ENCODE measurements around the gene L3MBTL3. TPM values are rescaled to one million over a fixed set of nuclear protein-coding genes. Genes with fewer than 3 reads are reported as not detected.

The L3MBTL3 gene
- total and polyA plus RNA-seq, 7 donors: 2.1 to 10.4 (median 4.2) TPM

- no peak for DNase-seq
- intact Hi-C loops (cut with DNase I): no loop called here
- no peaks in the 10 kb centered on the region for H3K9me3 ChIP-seq
- no peak overlapping the region for H3K27ac ChIP-seq
- TF ChIP-seq CTCF (IDR thresholded peaks at IDR 0.05) (no peak), POLR2AphosphoS5 (IDR thresholded peaks at IDR 0.05) (no peak)
- 45 to 68% methylated on average over 4 of the region's 4 CpGs for WGBS, 2 donors
- no peaks in the 10 kb centered on the region for H3K36me3 ChIP-seq
- no peaks in the 10 kb centered on the region for H3K4me1 ChIP-seq
- no peak overlapping the region for H3K4me3 ChIP-seq
- H3K27me3 ChIP-seq: no peaks in the 10 kb centered on the region
Observed at GRCh38 chr6:130098317-130098716, 79.9 kb downstream of the L3MBTL3 start.

- no peaks in the 10 kb centered on the region for H3K4me1 ChIP-seq
- TF ChIP-seq POLR2A (IDR thresholded peaks at IDR 0.05): no peak
- no peak for TF ChIP-seq POLR2AphosphoS5 (IDR thresholded peaks at IDR 0.05)
- TF ChIP-seq EP300 (IDR thresholded peaks at IDR 0.05): no peak
- no peak for TF ChIP-seq CTCF (IDR thresholded peaks at IDR 0.05)
- DNase-seq: no peak
- 93 to 95% methylated on average over 3 of the region's 3 CpGs for WGBS, 2 donors
- H3K4me3 ChIP-seq: no peak overlapping the region
- intact Hi-C loops (cut with DNase I): no loop called here
- H3K27me3 ChIP-seq: no peaks in the 10 kb centered on the region
- no peaks in the 10 kb centered on the region for H3K9me3 ChIP-seq
- H3K36me3 ChIP-seq: no peaks in the 10 kb centered on the region
- no peak overlapping the region for H3K27ac ChIP-seq
Observed at GRCh38 chr6:130099119-130099518, 80.7 kb downstream of the L3MBTL3 start.

- TF ChIP-seq POLR2AphosphoS5 (IDR thresholded peaks at IDR 0.05) (no peak), CTCF (IDR thresholded peaks at IDR 0.05) (no peak), EP300 (IDR thresholded peaks at IDR 0.05) (no peak), POLR2A (IDR thresholded peaks at IDR 0.05) (no peak)
- no peaks in the 10 kb centered on the region for H3K4me1 ChIP-seq
- intact Hi-C loops (cut with DNase I): no loop called here
- no peaks in the 10 kb centered on the region for H3K9me3 ChIP-seq
- 77 to 92% methylated on average over 4 of the region's 4 CpGs for WGBS, 2 donors
- H3K27ac ChIP-seq: no peak overlapping the region
- no peaks in the 10 kb centered on the region for H3K27me3 ChIP-seq
- H3K4me3 ChIP-seq: no peak overlapping the region
- H3K36me3 ChIP-seq: no peaks in the 10 kb centered on the region
- no peak for DNase-seq
Observed at GRCh38 chr6:130105996-130106704, 87.8 kb downstream of the L3MBTL3 start.

GRCh38 chr6:130107710-130108109 lies 89.3 kb downstream of the L3MBTL3 start:
- intact Hi-C loops (cut with DNase I): no loop called here
- Histone ChIP-seq H3K4me1 (no peaks in the 10 kb centered on the region), H3K36me3 (no peaks in the 10 kb centered on the region), H3K27ac (no peak overlapping the region), H3K27me3 (no peaks in the 10 kb centered on the region), H3K9me3 (no peaks in the 10 kb centered on the region), H3K4me3 (no peak overlapping the region)
- WGBS, 2 donors: 91 to 95% methylated on average over 1 of the region's 1 CpG
- TF ChIP-seq POLR2A (IDR thresholded peaks at IDR 0.05): no peak
- no peak for TF ChIP-seq EP300 (IDR thresholded peaks at IDR 0.05)
- no peak for TF ChIP-seq POLR2AphosphoS5 (IDR thresholded peaks at IDR 0.05)
- TF ChIP-seq CTCF (IDR thresholded peaks at IDR 0.05): no peak
- no peak for DNase-seq

- H3K27me3 ChIP-seq: no peaks in the 10 kb centered on the region
- TF ChIP-seq POLR2AphosphoS5 (IDR thresholded peaks at IDR 0.05) (no peak), POLR2A (IDR thresholded peaks at IDR 0.05) (no peak), CTCF (IDR thresholded peaks at IDR 0.05) (no peak), EP300 (IDR thresholded peaks at IDR 0.05) (no peak)
- H3K27ac ChIP-seq: no peak overlapping the region
- DNase-seq: no peak
- H3K4me1 ChIP-seq: no peaks in the 10 kb centered on the region
- H3K9me3 ChIP-seq: no peaks in the 10 kb centered on the region
- no peak overlapping the region for H3K4me3 ChIP-seq
- H3K36me3 ChIP-seq: no peaks in the 10 kb centered on the region
- intact Hi-C loops (cut with DNase I): no loop called here
- WGBS, 2 donors: 92 to 93% methylated on average over 1 of the region's 1 CpG
Observed at GRCh38 chr6:130111031-130111430, 92.7 kb downstream of the L3MBTL3 start.
